NT2/D1 (cell line): ENCODE measurements around the gene TM9SF1.

Source experiments
- DNase-seq: peaks from one replicate; pipeline ENCODE4 v3.0.0-alpha.2; 2011; ENCODE audit warnings: low read depth, low spot score
- H3K27me3 ChIP-seq: 2 replicates; pipeline ENCODE4 v1.6.0; 2011; ENCODE audit warnings: mild to moderate bottlenecking; ENCODE audit not compliant: insufficient read length, insufficient read depth
- H3K36me3 ChIP-seq: 2 replicates; pipeline ENCODE4 v1.6.1; 2011; ENCODE audit warnings: mild to moderate bottlenecking, low read length, mixed read lengths; ENCODE audit not compliant: insufficient read depth, insufficient read length
- H3K4me1 ChIP-seq: 2 replicates; pipeline ENCODE4 v1.5.1; 2011; ENCODE audit not compliant: insufficient read depth, insufficient read length
- H3K4me3 ChIP-seq: 2 replicates; pipeline ENCODE4 v1.5.1; 2011; ENCODE audit warnings: low read depth; ENCODE audit not compliant: insufficient read length
- H3K9ac ChIP-seq: 2 replicates; pipeline ENCODE4 v1.6.0; 2011; ENCODE audit warnings: low read depth; ENCODE audit not compliant: insufficient read length
- H3K9me3 ChIP-seq: 2 replicates; pipeline ENCODE4 v1.5.1; 2011; ENCODE audit warnings: mild to moderate bottlenecking, low read length; ENCODE audit not compliant: insufficient read depth
- SUZ12 ChIP-seq: IDR thresholded peaks from 2 replicates; pipeline ENCODE4 v1.6.1; 2011; ENCODE audit not compliant: insufficient read length, insufficient read depth; ENCODE audit errors: extremely low read depth
- YY1 ChIP-seq: IDR thresholded peaks from 2 replicates; pipeline ENCODE4 v1.6.1; 2011; ENCODE audit not compliant: insufficient read length, insufficient read depth
- ZNF274 ChIP-seq: IDR thresholded peaks from 2 replicates; pipeline ENCODE4 v1.6.1; 2011; ENCODE audit warnings: mild to moderate bottlenecking, low read depth, low read length

The TM9SF1 gene

GRCh38 chr14:24237463-24237955 is 42.3 kb upstream of the TM9SF1 start:
- Histone ChIP-seq H3K36me3 (peaks cover 75% of the 10 kb centered on the region), H3K4me1 (no peaks in the 10 kb centered on the region), H3K9me3 (no peaks in the 10 kb centered on the region), H3K9ac (no peak overlapping the region), H3K27me3 (no peaks in the 10 kb centered on the region), H3K4me3 (no peak overlapping the region)
- no peak for DNase-seq
- TF ChIP-seq YY1, result no peak
- TF ChIP-seq ZNF274, result no peak
- no peak for TF ChIP-seq SUZ12

DNA sequence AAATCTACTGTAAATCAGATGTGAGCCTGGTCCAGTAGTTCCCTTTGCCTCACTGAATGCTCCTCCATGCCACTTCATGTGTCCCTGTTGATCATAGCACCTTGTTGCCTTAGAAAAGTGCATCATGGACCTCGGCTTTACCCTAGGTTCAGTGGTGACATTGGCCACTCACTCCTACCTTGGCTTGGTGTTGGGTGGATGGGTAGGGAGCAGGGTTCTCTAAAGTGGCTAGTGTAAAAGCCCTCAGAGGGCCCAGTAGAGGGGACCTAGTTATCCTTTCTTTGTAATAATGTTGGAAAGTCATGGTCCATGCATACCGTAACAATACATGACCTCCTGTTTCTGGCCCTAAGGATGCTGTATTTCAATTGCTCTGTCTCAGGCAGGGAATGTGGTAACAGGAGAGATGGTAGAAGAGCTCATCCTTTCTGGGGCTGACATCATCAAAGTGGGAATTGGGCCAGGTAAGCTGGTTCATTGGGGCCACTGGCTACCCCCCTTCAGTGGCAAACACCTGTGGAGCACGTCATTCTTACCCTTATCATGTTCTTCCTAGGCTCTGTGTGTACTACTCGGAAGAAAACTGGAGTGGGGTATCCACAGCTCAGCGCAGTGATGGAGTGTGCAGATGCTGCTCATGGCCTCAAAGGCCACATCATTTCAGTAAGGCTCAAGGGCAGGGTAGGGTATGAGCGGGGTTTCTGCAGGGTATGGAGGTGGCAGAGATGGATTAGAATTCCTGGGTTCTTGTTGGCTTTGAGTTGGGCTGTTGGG is 41.6 kb upstream of the TM9SF1 start:
- no peak for DNase-seq
- Histone ChIP-seq H3K4me1 (no peaks in the 10 kb centered on the region), H3K9ac (no peak overlapping the region), H3K4me3 (no peak overlapping the region), H3K36me3 (peaks cover 75% of the 10 kb centered on the region), H3K27me3 (no peaks in the 10 kb centered on the region), H3K9me3 (no peaks in the 10 kb centered on the region)
- TF ChIP-seq ZNF274 (no peak), YY1 (no peak), SUZ12 (no peak)

GRCh38 chr14:24235804-24236688 is 40.8 kb upstream of the TM9SF1 start:
- no peak for TF ChIP-seq ZNF274
- TF ChIP-seq SUZ12, result no peak
- no peak for TF ChIP-seq YY1
- H3K9me3 ChIP-seq, result no peaks in the 10 kb centered on the region
- no peaks in the 10 kb centered on the region for H3K27me3 ChIP-seq
- peaks cover 71% of the 10 kb centered on the region for H3K36me3 ChIP-seq
- H3K4me3 ChIP-seq, result no peak overlapping the region
- H3K9ac ChIP-seq, result no peak overlapping the region
- DNase-seq, result no peak
- H3K4me1 ChIP-seq, result no peaks in the 10 kb centered on the region

DNA sequence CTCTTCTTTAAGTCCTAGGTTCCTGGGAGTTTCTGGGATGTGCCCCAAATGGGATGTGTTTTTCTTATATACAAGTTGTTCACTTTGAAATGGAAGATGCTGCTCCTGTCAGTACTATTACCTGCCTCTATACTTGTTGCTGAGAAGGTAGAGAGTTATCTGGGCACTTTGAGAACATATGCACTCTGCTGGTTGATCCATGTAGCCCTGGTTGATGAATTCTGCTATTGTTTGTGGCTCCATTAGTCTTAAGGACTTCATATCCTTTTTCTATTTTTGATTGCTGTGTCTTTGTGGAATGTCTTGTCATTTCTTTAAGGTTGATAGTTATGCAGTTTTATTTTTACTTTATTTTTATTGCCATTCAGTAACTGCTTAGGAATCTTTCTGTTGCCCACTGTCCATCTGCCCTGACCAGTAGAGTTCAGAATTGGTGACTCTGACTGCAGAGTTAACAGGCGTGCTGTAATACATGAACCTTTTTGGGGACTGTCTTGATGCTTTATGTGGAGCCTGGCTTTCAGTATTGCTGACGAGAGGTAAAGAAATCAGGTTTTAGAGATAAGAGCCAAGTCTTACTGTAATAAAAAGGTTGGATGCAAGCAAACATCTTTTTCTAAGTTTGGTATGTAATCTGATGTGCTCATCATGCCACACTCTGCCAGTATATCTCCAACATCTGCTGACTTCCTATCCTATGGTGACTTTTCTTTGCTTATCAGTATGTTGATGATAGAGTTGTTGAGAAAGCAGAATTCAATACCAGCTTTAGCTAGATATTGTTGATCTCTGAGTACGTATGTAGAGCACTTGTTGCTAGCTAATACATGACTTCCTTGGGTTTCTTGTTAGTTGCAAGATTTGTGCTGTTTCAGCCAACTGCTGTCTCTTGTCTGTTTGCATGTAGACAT is 39.1 kb upstream of the TM9SF1 start:
- Histone ChIP-seq H3K36me3 (peaks cover 59% of the 10 kb centered on the region), H3K9ac (no peak overlapping the region), H3K9me3 (no peaks in the 10 kb centered on the region), H3K4me3 (no peak overlapping the region), H3K4me1 (no peaks in the 10 kb centered on the region), H3K27me3 (no peaks in the 10 kb centered on the region)
- no peak for TF ChIP-seq SUZ12
- no peak for TF ChIP-seq ZNF274
- no peak for TF ChIP-seq YY1
- no peak for DNase-seq

- no peak for DNase-seq
- no peak for TF ChIP-seq ZNF274
- no peak for TF ChIP-seq SUZ12
- TF ChIP-seq YY1, result no peak
- peaks cover 54% of the 10 kb centered on the region for H3K36me3 ChIP-seq
- no peaks in the 10 kb centered on the region for H3K9me3 ChIP-seq
- peak overlapping the region; percentile 92 for H3K4me3 ChIP-seq
- peak overlapping the region; percentile 83 for H3K9ac ChIP-seq
- no peaks in the 10 kb centered on the region for H3K27me3 ChIP-seq
- H3K4me1 ChIP-seq, result no peaks in the 10 kb centered on the region
These were observed 38.3 kb upstream of the TM9SF1 start for GRCh38 chr14:24233538-24233866.

DNA sequence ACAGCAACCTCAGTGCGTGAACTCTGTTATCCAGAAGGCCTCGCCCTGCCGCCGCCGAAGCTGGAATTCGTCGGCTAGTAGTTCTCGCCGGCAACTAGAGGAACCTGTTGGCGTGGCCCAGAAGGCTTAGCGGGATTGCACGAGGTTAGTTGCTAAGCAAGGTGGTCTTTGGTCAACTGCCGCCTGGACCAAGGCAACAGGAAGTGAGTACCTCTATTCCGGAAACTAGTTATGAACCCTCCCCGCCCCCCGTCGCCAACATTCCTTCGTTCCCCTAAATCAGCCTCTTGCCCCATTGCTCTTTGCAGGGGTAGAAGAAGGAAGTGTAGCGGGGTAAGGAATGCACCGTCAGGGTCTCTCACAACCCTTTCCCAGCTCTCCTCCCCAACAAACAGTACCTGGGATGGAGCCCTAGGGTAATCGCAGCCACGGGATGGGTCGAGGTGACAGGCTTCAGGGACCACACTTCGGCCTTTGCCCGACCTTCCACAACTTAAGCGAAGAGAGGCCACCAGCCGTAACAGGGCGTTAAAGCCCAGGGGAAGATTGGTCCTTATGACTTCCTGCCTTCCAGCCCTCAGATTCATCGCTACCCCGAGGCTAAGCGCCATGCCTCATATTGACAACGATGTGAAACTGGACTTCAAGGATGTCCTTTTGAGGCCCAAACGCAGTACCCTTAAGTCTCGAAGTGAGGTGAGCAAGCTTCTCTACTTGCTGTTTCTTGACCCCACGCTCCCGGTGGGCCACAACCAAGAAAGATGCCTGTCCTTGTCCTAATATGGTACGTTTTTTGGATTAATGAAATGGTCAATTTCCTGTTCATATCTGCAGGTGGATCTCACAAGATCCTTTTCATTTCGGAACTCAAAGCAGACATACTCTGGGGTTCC is 37.6 kb upstream of the TM9SF1 start, which contains the start of gene GMPR2:
Gene GMPR2 (plus strand): TSS at position 285 of the 893 bp plus-strand sequence. CDS start 325 bp downstream, at position 610.
- peaks cover 53% of the 10 kb centered on the region for H3K36me3 ChIP-seq
- TF ChIP-seq YY1 (no peak), ZNF274 (no peak), SUZ12 (no peak)
- peak within 1 kb of the TSS; percentile 95 for H3K9ac ChIP-seq
- H3K4me3 ChIP-seq, result peak within 1 kb of the TSS; percentile 92
- H3K27me3 ChIP-seq, result no peaks in the 10 kb centered on the region
- no peaks in the 10 kb centered on the region for H3K9me3 ChIP-seq
- no peak for DNase-seq
- no peaks in the 10 kb centered on the region for H3K4me1 ChIP-seq
